ENCODE measurements around the gene EXD3.

- no peak for TF ChIP-seq CTCF (IDR thresholded peaks at IDR 0.05; ENCODE audit: insufficient read depth, low read length)
- TF ChIP-seq GABPA (IDR thresholded peaks at IDR 0.05; ENCODE audit: low read depth), result no peak
- TF ChIP-seq POLR2AphosphoS5 (IDR thresholded peaks at IDR 0.05; ENCODE audit: low read depth), result no peak
These were observed 42.4 kb downstream of the EXD3 start for GRCh38 chr9:137380606-137381005.

Measured in HL-60 (cell line).